ELR (cell line): ENCODE results near the gene SLC34A1.

ENCODE experiments used
- DNase-seq: peaks from one replicate; pipeline ENCODE4 v3.0.0-alpha.2; 2015; ENCODE audit warnings: low read depth

The SLC34A1 gene

GRCh38 chr5:177446200-177447065 lies 62.2 kb downstream of the SLC34A1 start, which contains the start of gene PRR7:
Gene PRR7 (plus strand): TSS chr5:177446814. CDS start chr5:177455068, 8,254 bp downstream.
- peak; percentile 78 for DNase-seq

DNA sequence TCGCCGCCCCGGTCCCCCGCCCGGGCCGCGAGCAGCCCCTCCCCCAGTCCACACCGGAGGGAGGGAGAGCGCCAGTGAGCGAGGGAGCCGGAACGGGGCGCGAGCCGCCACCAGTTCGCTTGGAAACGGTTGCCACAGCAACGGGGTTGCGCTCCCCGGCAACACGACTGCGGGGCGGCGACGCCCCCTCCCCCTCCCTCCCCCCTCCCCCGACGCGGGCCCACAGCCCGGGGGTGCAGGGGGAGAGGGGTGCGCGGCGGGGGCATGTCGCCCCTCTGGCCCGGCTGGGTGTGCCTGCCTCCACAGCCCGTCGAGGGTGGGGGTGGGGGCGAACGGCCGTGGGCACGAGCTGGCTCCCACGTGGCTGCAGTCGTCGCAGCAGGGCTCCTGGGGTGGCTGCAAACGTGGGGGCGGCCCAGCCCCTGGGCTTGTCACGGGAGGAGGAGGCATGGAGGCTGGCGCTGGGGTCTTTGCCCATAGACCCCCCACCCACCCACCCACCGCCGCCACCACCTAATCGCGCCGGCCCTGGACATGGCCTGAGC lies 62.9 kb downstream of the SLC34A1 start:
- DNase-seq = peak; percentile 72

- peak; percentile 93 for DNase-seq
Observed at GRCh38 chr5:177447611-177448243, 63.5 kb downstream of the SLC34A1 start.
